Activated CD8-positive, alpha-beta T cell treated with anti-CD3 and anti-CD28 coated beads for 36 hours (primary cell): ENCODE measurements around the gene HYKK. TPM values are rescaled to one million over a fixed set of nuclear protein-coding genes. Genes with fewer than 3 reads are reported as not detected.

Experiments used
- ATAC-seq: fragments of 200-7000 bp; cut with Tn5 transposase; one replicate; pipeline ENCODE4 v1.10.0; 2021; ENCODE audit warnings: mild to moderate bottlenecking, moderate library complexity
- CTCF ChIA-PET: fragments of 350-600 bp; sonication (Branson Sonifier 250); formaldehyde crosslinking; loops from one replicate; lab custom pipeline; 2021; ENCODE audit warnings: antibody characterized with exemption; lab: Charles Lee
- POLR2A ChIA-PET: fragments of 350-600 bp; sonication (Branson Sonifier 250); formaldehyde crosslinking; loops from one replicate; lab custom pipeline; 2021; ENCODE audit warnings: antibody characterized with exemption; lab: Charles Lee
- DNase-seq: peaks from one replicate; pipeline ENCODE4 v3.0.0-alpha.2; 2020
- H3K27ac Mint-ChIP-seq: one replicate; pipeline ENCODE4 v1.8.0; 2021; ENCODE audit warnings: mild to moderate bottlenecking, mixed read lengths
- H3K27me3 Mint-ChIP-seq: one replicate; pipeline ENCODE4 v1.8.0; 2021; ENCODE audit warnings: mixed read lengths
- H3K36me3 Mint-ChIP-seq: one replicate; pipeline ENCODE4 v1.8.0; 2021; ENCODE audit warnings: low read depth, mixed read lengths
- H3K4me1 Mint-ChIP-seq: one replicate; pipeline ENCODE4 v1.8.0; 2021; ENCODE audit warnings: low read depth, mixed read lengths
- H3K4me3 Mint-ChIP-seq: one replicate; pipeline ENCODE4 v1.8.0; 2021; ENCODE audit warnings: mild to moderate bottlenecking, moderate library complexity, mixed read lengths
- H3K9me3 Mint-ChIP-seq: one replicate; pipeline ENCODE4 v1.8.0; 2021; ENCODE audit warnings: mixed read lengths
- CTCF ChIP-seq: fragments of 200-600 bp; IDR thresholded peaks from one replicate; pipeline ENCODE4 v1.8.0; 2022; ENCODE audit warnings: antibody characterized with exemption, mild to moderate bottlenecking
- intact Hi-C: fragments of 100-400 bp; cut with micrococcal nuclease; formaldehyde crosslinking; loops from one replicate; pipeline ENCODE4 v1.10.0; 2022
- total RNA-seq, 2 experiments: library from RNA; stranded (reverse); gene quantifications; one replicate each; pipeline ENCODE4 v1.2.3, GENCODE V29; 2021

HYKK gene
- total RNA-seq, 2 experiments from 2014 or later, result 1.6 to 2.2 TPM

- H3K4me1 Mint-ChIP-seq, result peaks cover 21% of the 10 kb centered on the region
- ATAC-seq (peak; percentile 18), DNase-seq (peak; percentile 5)
- no peak for TF ChIP-seq CTCF
- POLR2A ChIA-PET, result interaction anchor here (0.7 to 1.6 kb wide), 3 partner anchors 16 to 71 kb away, joined by 3 to 5 read pairs (median 4); no protein-coding TSS in a partner anchor
- CTCF ChIA-PET, result interaction anchor here (1.1 kb wide), 3 partner anchors 11 to 53 kb away, joined by 3 to 4 read pairs (median 3); no protein-coding TSS in a partner anchor
- H3K9me3 Mint-ChIP-seq, result no peaks in the 10 kb centered on the region
- no peaks in the 10 kb centered on the region for H3K36me3 Mint-ChIP-seq
- H3K27ac Mint-ChIP-seq, result no peak overlapping the region
- intact Hi-C loops, result no loop called here
- peaks cover 29% of the 10 kb centered on the region for H3K27me3 Mint-ChIP-seq
- H3K4me3 Mint-ChIP-seq, result peak overlapping the region; percentile 76
Measured at GRCh38 chr15:78565951-78566774, 58.8 kb downstream of the HYKK start.

GRCh38 chr15:78567531-78567930 lies 60.2 kb downstream of the HYKK start:
- ChIA-PET CTCF (no interaction called here), POLR2A (no interaction called here)
- H3K36me3 Mint-ChIP-seq, result no peaks in the 10 kb centered on the region
- peaks cover 21% of the 10 kb centered on the region for H3K4me1 Mint-ChIP-seq
- H3K9me3 Mint-ChIP-seq, result no peaks in the 10 kb centered on the region
- no peak overlapping the region for H3K4me3 Mint-ChIP-seq
- DNase-seq (no peak), ATAC-seq (no peak)
- intact Hi-C loops, result no loop called here
- peaks cover 22% of the 10 kb centered on the region for H3K27me3 Mint-ChIP-seq
- no peak overlapping the region for H3K27ac Mint-ChIP-seq
- no peak for TF ChIP-seq CTCF

- POLR2A ChIA-PET, result no interaction called here
- no peak for DNase-seq
- no peak for TF ChIP-seq CTCF
- CTCF ChIA-PET, result no interaction called here
- no peak for ATAC-seq
- Mint-ChIP-seq H3K4me1 (peaks cover 12% of the 10 kb centered on the region), H3K27ac (no peak overlapping the region), H3K9me3 (no peaks in the 10 kb centered on the region), H3K36me3 (no peaks in the 10 kb centered on the region), H3K27me3 (peaks cover 14% of the 10 kb centered on the region), H3K4me3 (no peak overlapping the region)
- intact Hi-C loops, result no loop called here
Measured at GRCh38 chr15:78570710-78571109, 63.3 kb downstream of the HYKK start.

GRCh38 chr15:78571382-78571781 lies 64.0 kb downstream of the HYKK start:
- peaks cover 8% of the 10 kb centered on the region for H3K4me1 Mint-ChIP-seq
- DNase-seq (no peak), ATAC-seq (no peak)

More at GRCh38 chr15:78571382-78571781, 64.0 kb downstream of the HYKK start:
- Mint-ChIP-seq H3K9me3 (no peaks in the 10 kb centered on the region), H3K27ac (no peak overlapping the region), H3K4me3 (no peak overlapping the region), H3K27me3 (peaks cover 10% of the 10 kb centered on the region), H3K36me3 (no peaks in the 10 kb centered on the region)
- ChIA-PET POLR2A (no interaction called here), CTCF (no interaction called here)
- intact Hi-C loops, result no loop called here
- TF ChIP-seq CTCF, result no peak
